Ovary (tissue), 9 donors: ENCODE measurements around the gene EXD3. TPM values are rescaled to one million over a fixed set of nuclear protein-coding genes. Genes with fewer than 3 reads are reported as not detected.

ENCODE experiments used
- DNase-seq, 5 donors: peaks; one replicate each; pipeline ENCODE4 v3.0.0-alpha.2; 2019 to 2020
- H3K27ac ChIP-seq, 2 donors: fragments of 200-600 bp; one replicate each; pipeline versions ENCODE4 v1.5.1 to v1.8.0; 2019 to 2022
- H3K27me3 ChIP-seq: fragments of 200-600 bp; one replicate; pipeline ENCODE4 v1.8.0; 2022
- H3K36me3 ChIP-seq: fragments of 200-600 bp; sonication (generic); one replicate; pipeline ENCODE4 v1.5.1; 2019
- H3K4me1 ChIP-seq: one replicate; pipeline ENCODE4 v1.8.1; 2013; ENCODE audit warnings: mild to moderate bottlenecking, moderate library complexity; ENCODE audit not compliant: insufficient read depth
- H3K4me3 ChIP-seq: fragments of 200-600 bp; sonication (generic); one replicate; pipeline ENCODE4 v1.5.1; 2017
- H3K9me3 ChIP-seq, 2 donors: fragments of 200-600 bp in 1 of 2; sonication (generic) in 1 of 2; one replicate each; pipeline versions ENCODE4 v1.5.1 to v1.8.1; 2013 to 2019; ENCODE audit warnings: mild to moderate bottlenecking in 1 of 2, moderate library complexity in 1 of 2
- CTCF ChIP-seq, 3 donors: fragments of 450-650 bp in 2 of 3; fragments of 200-600 bp in 1 of 3; IDR thresholded peaks; one replicate each; pipeline versions ENCODE4 v1.5.1 to v1.8.0; 2016 to 2022; ENCODE audit warnings: antibody characterized with exemption in 3 of 3, mild to moderate bottlenecking in 1 of 3
- EP300 ChIP-seq: sonication (generic); formaldehyde crosslinking; IDR thresholded peaks from one replicate; pipeline ENCODE4 v1.6.1; 2017; ENCODE audit warnings: antibody characterized with exemption
- POLR2A ChIP-seq: fragments of 450-650 bp; IDR thresholded peaks from one replicate; pipeline ENCODE4 v1.6.1; 2017; ENCODE audit warnings: antibody characterized with exemption, mild to moderate bottlenecking, moderate library complexity
- WGBS, 3 donors: extraction: QIAGEN DNeasy Blood & Tissue Kit in 1 of 3; methylation state at CpG; one replicate each; pipeline versions ENCODE4 v1.1.5 to v1.1.7; 2013 to 2017; 5-methylcytosine and 5-hydroxymethylcytosine counted together
- intact Hi-C, 4 donors: fragments of 100-400 bp; cut with DNase I; formaldehyde crosslinking; loops; one replicate each; pipeline versions ENCODE4 v1.11.0 to v1.15.1; 2022 to 2023
- polyA plus RNA-seq, 2 donors: library from polyadenylated mRNA; stranded (reverse); fragments of 200-250 nt in 1 of 2; fragments of 350-450 nt in 1 of 2; fragmentation: Illumina TruSeq in 1 of 2; extraction: RNeasy Lipid Tissue Mini Kit (QIAGEN cat#74804) in 1 of 2; gene quantifications; one replicate each; pipeline ENCODE4 v1.2.3, GENCODE V29; 2013 to 2014
- total RNA-seq, 7 donors: library from RNA; depleted of rRNA in 2 of 7; stranded (reverse); fragments of >200 nt in 2 of 7; fragmentation: NEBNext Ultra II Directional in 3 of 7; extraction: Animal tissue kit (Norgen Biotek cat#: 25700) in 3 of 7; gene quantifications; one replicate each; pipeline versions ENCODE4 v1.1.0 to v1.2.4, GENCODE V29; 2016 to 2023
- donor health status: DM: no; HTN: no; CAD: no; lungs with moderate emphysema.
- donor health status: DM: no; HTN: no; CAD: no.
- donor health status: Bipolar disorder and iron deficiency.
- donor health status: DM: yes; HTN: yes; CAD: no.
- donor health status: DM: no; HTN: no; CAD: no.
- donor health status: DM: yes; HTN: yes; CAD: no.

The EXD3 gene
- total and polyA plus RNA-seq, 9 donors, result 1.0 to 30.6 (median 23.4) TPM

DNA sequence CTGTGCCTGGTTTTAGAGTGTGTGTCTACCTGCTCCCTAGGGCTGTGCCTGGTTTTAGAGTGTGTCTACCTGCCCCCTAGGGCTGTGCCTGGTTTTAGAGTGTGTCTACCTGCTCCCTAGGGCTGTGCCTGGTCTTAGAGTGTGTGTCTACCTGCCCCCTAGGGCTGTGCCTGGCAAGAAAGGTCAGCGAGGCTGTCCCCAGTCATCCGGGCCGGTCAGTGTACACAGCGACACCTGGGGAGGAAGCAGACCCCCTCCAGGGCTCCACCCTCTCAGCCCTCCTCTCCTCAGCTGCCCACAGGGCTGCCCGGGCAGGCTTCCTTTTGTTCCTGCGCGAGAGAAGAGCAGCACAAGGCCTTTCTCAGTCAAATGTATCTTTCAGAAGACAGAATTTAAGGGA, 125.0 kb downstream of the EXD3 start:
- Histone ChIP-seq H3K9me3 (no peaks in the 10 kb centered on the region), H3K4me3 (no peak overlapping the region), H3K27ac (no peak overlapping the region), H3K27me3 (peaks cover 8% of the 10 kb centered on the region), H3K36me3 (no peaks in the 10 kb centered on the region), H3K4me1 (peaks cover 9% of the 10 kb centered on the region)
- DNase-seq, result no peak
- intact Hi-C loops, result loop anchor here (5.0 to 10.0 kb wide), 4 partner anchors 109 to 227 kb away; partner anchors contain the start of gene ENTPD8 (in 1 of the 4)
- TF ChIP-seq CTCF (IDR thresholded peaks at IDR 0.05), result no peak
- TF ChIP-seq EP300, result no peak
- no peak for TF ChIP-seq POLR2A
- WGBS, 3 donors, result 66 to 90% (median 82%) methylated on average over 7 of the region's 7 CpGs

DNA sequence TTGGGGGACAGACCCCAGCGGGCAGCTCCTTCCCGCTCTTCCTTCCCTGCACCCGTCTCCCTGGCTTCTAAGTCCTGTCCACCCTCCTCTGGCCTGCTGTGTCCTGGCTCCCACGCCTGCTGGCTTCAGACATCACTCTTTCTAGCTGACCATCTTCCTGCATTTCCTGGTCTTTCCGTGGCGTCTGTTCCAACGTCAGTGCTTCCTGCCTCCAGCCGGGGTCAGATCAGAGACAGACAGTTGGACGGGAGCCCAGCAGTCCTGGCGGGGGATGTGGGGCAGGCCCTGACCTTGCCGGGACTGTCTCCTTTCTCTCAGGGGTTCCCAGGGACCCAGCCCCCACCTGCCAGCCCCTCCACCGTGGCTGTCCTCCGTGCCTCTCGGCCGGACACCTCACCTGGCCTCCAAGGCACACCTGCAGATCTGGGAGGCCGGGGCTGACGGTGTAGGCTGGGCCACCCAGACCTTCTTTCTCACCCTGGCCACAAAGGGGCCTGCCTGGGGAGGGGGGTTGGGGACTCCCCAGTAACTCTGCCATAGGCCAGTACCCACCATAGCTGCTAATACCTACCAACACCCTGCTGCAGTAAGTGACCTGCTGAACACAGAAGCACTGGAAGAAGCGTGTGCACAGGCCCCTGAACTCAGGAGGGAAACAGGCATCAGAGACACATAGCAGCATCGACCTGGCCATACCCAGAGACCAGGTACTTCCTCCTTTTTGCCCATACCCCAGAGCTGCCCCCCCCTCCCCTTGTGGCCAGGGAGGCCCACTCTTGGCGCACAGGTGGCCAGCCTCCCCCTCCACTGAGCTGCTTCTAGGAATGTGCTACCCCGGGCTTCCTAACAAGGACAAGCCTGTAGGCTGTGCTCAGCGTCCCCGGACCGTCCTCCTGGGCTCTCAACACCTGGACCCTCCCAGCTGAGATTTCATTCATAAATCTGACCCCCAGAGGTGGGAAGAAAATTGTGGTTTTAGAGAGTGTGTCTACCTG, 126.0 kb downstream of the EXD3 start:
- no peak overlapping the region for H3K4me3 ChIP-seq
- 39 to 45% (median 45%) methylated on average over 24 of the region's 24 CpGs for WGBS, 3 donors

DNA sequence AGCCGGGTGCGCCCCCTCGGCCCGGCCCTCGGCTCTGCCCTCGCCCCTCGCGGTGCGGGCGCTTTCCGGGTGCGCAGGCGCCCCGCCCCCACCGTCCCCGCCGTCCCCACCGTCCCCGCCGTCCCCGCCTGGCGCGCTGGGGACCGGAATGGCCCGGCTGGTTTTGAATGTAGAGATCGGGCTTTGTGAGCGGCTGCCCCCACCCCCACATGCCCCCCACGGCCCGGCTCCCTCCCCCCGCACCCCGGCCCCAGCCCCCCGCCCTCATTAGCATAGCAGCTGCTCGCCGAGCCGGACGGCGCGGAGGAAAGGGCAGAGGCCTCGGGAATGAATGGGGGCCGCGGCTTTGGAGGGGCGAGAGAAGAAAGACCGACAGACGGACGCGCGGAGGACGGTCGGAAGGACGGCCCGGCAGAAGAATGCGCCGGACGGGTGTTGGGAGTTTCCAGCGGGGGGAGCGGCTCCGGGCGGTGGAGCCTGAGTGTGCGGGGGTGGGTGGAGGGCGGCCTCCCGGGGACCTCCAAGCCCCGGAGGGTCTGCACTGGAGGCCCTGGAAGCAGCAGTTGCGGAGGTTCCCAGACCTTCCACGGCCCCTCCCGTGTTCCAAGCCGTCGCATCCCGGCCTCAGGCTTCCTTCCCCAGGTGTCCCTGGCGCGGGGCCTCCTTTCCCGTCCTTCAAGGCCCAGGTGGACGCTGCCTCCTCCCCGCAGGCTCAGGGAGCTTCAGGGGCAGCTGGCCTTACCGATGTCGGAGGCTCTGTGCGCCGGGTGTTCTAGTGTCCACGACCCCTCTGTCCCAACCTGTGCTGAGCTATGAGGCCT, 126.9 kb downstream of the EXD3 start:
- Histone ChIP-seq H3K27me3 (peaks cover 8% of the 10 kb centered on the region), H3K27ac (peak overlapping the region in 1 of 2 donors; percentile 20), H3K4me1 (peaks cover 5% of the 10 kb centered on the region), H3K36me3 (no peaks in the 10 kb centered on the region), H3K4me3 (peak overlapping the region; percentile 16), H3K9me3 (no peaks in the 10 kb centered on the region)
- WGBS, 3 donors, result 3 to 7% (median 4%) methylated on average over 41 to 78 of the region's 78 CpGs
- intact Hi-C loops, result loop anchor here (5.0 to 10.0 kb wide), 4 partner anchors 111 to 229 kb away; partner anchors contain the start of gene ENTPD8 (in 1 of the 4)
- peak in 1 of 5 donors; percentile 21 for DNase-seq
- TF ChIP-seq CTCF (IDR thresholded peaks at IDR 0.05) (no peak), POLR2A (no peak), EP300 (no peak)

More for the DNA sequence above, 126.0 kb downstream of the EXD3 start:
- Histone ChIP-seq H3K36me3 (no peaks in the 10 kb centered on the region), H3K9me3 (no peaks in the 10 kb centered on the region), H3K27me3 (peaks cover 8% of the 10 kb centered on the region), H3K4me1 (peaks cover 5% of the 10 kb centered on the region), H3K27ac (no peak overlapping the region)
- no peak for TF ChIP-seq EP300
- no peak for TF ChIP-seq CTCF (IDR thresholded peaks at IDR 0.05)
- TF ChIP-seq POLR2A, result no peak
- intact Hi-C loops, result loop anchor here (5.0 to 10.0 kb wide), 4 partner anchors 110 to 228 kb away; partner anchors contain the start of gene ENTPD8 (in 1 of the 4)
- peak in 4 of 5 donors; percentile 20 to 61 (median 58) for DNase-seq

- H3K27me3 ChIP-seq, result peaks cover 8% of the 10 kb centered on the region
- peak in 2 of 5 donors; percentile 37 to 58 for DNase-seq
- intact Hi-C loops, result loop anchor here (5.0 to 10.0 kb wide), 4 partner anchors 112 to 229 kb away; partner anchors contain the start of gene ENTPD8 (in 1 of the 4)
- H3K9me3 ChIP-seq, result no peaks in the 10 kb centered on the region
- peaks cover 5% of the 10 kb centered on the region for H3K4me1 ChIP-seq
- no peak overlapping the region for H3K27ac ChIP-seq
- H3K4me3 ChIP-seq, result peak overlapping the region; percentile 16
- H3K36me3 ChIP-seq, result no peaks in the 10 kb centered on the region
- 1 to 6% (median 3%) methylated on average over 13 to 76 of the region's 76 CpGs for WGBS, 3 donors
- TF ChIP-seq POLR2A, result no peak
- TF ChIP-seq CTCF (IDR thresholded peaks at IDR 0.05), result peak in 2 of 3 donors; percentile 66 to 71
Observed at GRCh38 chr9:137295238-137295811, 127.6 kb downstream of the EXD3 start.
